Naive thymus-derived CD8-positive, alpha-beta T cell (primary cell): ENCODE results near the gene ATG16L2. TPM values are rescaled to one million over a fixed set of nuclear protein-coding genes. Genes with fewer than 3 reads are reported as not detected.

Source experiments
- microRNA-seq: library from miRNA; unstranded; fragments of <30 nt; microRNA quantifications from one replicate; pipeline ENCODE4 v1.2.0, GENCODE V29; 2022; ENCODE audit warnings: borderline microRNAs expressed
- polyA plus RNA-seq, 3 donors: library from polyadenylated mRNA; unstranded; fragments of 300-500 nt; fragmentation: Illumina TruSeq; gene quantifications; one replicate each; pipeline ENCODE4 v1.2.3, GENCODE V29; 2021
- total RNA-seq, 8 experiments: library from RNA in 2 of 8; stranded (reverse) in 2 of 8; gene quantifications; one replicate each; pipeline ENCODE4 v1.2.3 and lab custom pipeline; 2021 to 2026

The ATG16L2 gene
- total and polyA plus RNA-seq, 5 experiments from 2014 or later = 9.9 to 157 (median 12.1) TPM

Small RNA genes within 50 kb of the gene (microRNA-seq; reads per million reads assigned to microRNA genes)
- not detected for gene MIR4692

Other genes starting within 250 kb of the ATG16L2 start
- gene PDE2A, start 140.0 kb upstream of the ATG16L2 start, total RNA-seq = 1 to 10 TPM; 1.2 to 1.9 TPM
- under 1 TPM in 2 of 3 donors, not detected in 1; 0.22 to 0.24 TPM for gene PDE2A, start 140.0 kb upstream of the ATG16L2 start, polyA plus RNA-seq
- 100 to 1,000 TPM; 155 to 166 TPM for gene ARAP1, start 62.0 kb upstream of the ATG16L2 start, total RNA-seq
- gene ARAP1, start 62.0 kb upstream of the ATG16L2 start, polyA plus RNA-seq = 10 to 100 TPM; 14.7 to 40.0 (median 27.6) TPM
- gene STARD10, start 20.4 kb upstream of the ATG16L2 start, total RNA-seq = 10 to 100 TPM; 11.8 to 15.6 TPM
- gene STARD10, start 20.4 kb upstream of the ATG16L2 start, polyA plus RNA-seq = 10 to 100 TPM; 13.5 to 16.3 (median 14.9) TPM